Activated CD8-positive, alpha-beta memory T cell treated with anti-CD3 and anti-CD28 coated beads for 48 hours (primary cell): ENCODE data around the gene SULT1C3.

ENCODE experiments used
- DNase-seq, 3 experiments: peaks; one replicate each; pipeline ENCODE4 v3.0.0-alpha.2; 2020; ENCODE audit warnings: low read depth in 2 of 3, low spot score in 2 of 3

SULT1C3 gene

GRCh38 chr2:108301558-108301957, 61.8 kb downstream of the SULT1C3 start:
- no peak for DNase-seq

- no peak for DNase-seq
These were observed 65.2 kb downstream of the SULT1C3 start for GRCh38 chr2:108304975-108305374.

GRCh38 chr2:108305901-108306300, 66.1 kb downstream of the SULT1C3 start:
- DNase-seq, result no peak

- DNase-seq, result no peak
These were observed 70.1 kb downstream of the SULT1C3 start for GRCh38 chr2:108309903-108310302.
